ENCODE results near the gene CACNA2D1. TPM values are rescaled to one million over a fixed set of nuclear protein-coding genes. Genes with fewer than 3 reads are reported as not detected.

CACNA2D1 gene
- total RNA-seq, 1 donor from 2014 or later = not detected

GRCh38 chr7:81903115-81903514, 540.5 kb downstream of the CACNA2D1 start:
- H3K4me1 Mint-ChIP-seq = no peaks in the 10 kb centered on the region
- H3K4me3 Mint-ChIP-seq = no peak overlapping the region
- no peaks in the 10 kb centered on the region for H3K27me3 Mint-ChIP-seq
- H3K9me3 Mint-ChIP-seq = peaks cover 10% of the 10 kb centered on the region
- intact Hi-C loops (cut with micrococcal nuclease) = no loop called here
- no peak overlapping the region for H3K27ac Mint-ChIP-seq
- DNase-seq = no peak
- no peaks in the 10 kb centered on the region for H3K36me3 Mint-ChIP-seq (ENCODE audit: low read depth)

- intact Hi-C loops (cut with micrococcal nuclease) = no loop called here
- H3K4me1 Mint-ChIP-seq = no peaks in the 10 kb centered on the region
- H3K36me3 Mint-ChIP-seq (ENCODE audit: low read depth) = no peaks in the 10 kb centered on the region
- DNase-seq = no peak
- peaks cover 13% of the 10 kb centered on the region for H3K9me3 Mint-ChIP-seq
- H3K4me3 Mint-ChIP-seq = no peak overlapping the region
- H3K27me3 Mint-ChIP-seq = no peaks in the 10 kb centered on the region
- no peak overlapping the region for H3K27ac Mint-ChIP-seq
Observed at GRCh38 chr7:81902536-81902935, 541.0 kb downstream of the CACNA2D1 start.
